Type B pancreatic cell (in vitro differentiated cells): Measurements from ENCODE around the gene ABCA3. TPM values are rescaled to one million over a fixed set of nuclear protein-coding genes. Genes with fewer than 3 reads are reported as not detected.

Experiments used
- DNase-seq: peaks from one replicate; pipeline ENCODE4 v3.0.0; 2021; ENCODE audit warnings: mixed read lengths; ENCODE audit not compliant: unreplicated experiment; ENCODE audit errors: extremely low spot score
- H3K27ac Mint-ChIP-seq: 2 replicates; pipeline ENCODE4 v1.8.0; 2021; ENCODE audit warnings: mild to moderate bottlenecking, mixed read lengths
- H3K27me3 Mint-ChIP-seq: 2 replicates; pipeline ENCODE4 v1.8.0; 2021; ENCODE audit warnings: mixed read lengths
- H3K36me3 Mint-ChIP-seq: 2 replicates; pipeline ENCODE4 v1.8.0; 2021; ENCODE audit warnings: mixed read lengths
- H3K4me1 Mint-ChIP-seq: one replicate; pipeline ENCODE4 v1.8.0; 2021; ENCODE audit warnings: mixed read lengths; ENCODE audit not compliant: unreplicated experiment
- H3K4me3 Mint-ChIP-seq: 2 replicates; pipeline ENCODE4 v1.8.0; 2021; ENCODE audit warnings: mild to moderate bottlenecking, mixed read lengths
- H3K9me3 Mint-ChIP-seq: 2 replicates; pipeline ENCODE4 v1.8.0; 2021; ENCODE audit warnings: mixed read lengths
- CTCF ChIP-seq: fragments of 200-600 bp; sonication (generic); conservative IDR thresholded peaks from 2 replicates; pipeline ENCODE4 v1.5.0; 2021; ENCODE audit warnings: antibody characterized with exemption, mild to moderate bottlenecking
- total RNA-seq: library from RNA; stranded (reverse); gene quantifications from 2 replicates; pipeline ENCODE4 v1.2.1, GENCODE V29; 2021; ENCODE audit warnings: low replicate concordance

Gene ABCA3
- total RNA-seq, 1 donor from 2014 or later = 10.5 TPM

DNA sequence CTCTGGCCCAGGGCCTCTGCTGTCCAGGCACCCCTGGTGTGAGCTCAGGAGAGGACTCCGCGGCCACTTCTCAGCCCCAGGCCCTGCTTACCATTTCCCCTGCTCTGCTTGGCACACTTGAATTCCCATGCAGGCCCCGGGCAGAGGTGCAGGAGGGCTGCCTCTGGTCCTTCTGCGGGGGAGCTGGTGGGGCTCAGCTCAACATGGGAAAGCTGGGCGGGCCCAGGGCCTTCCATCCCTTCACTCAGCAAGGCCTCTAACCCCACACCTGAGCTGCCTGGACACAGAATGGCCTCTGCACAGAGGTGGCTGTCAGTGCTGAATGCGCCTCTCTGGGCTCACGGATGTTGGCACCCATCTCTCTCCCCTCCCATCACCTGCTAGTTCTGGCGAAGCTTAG lies 60.1 kb downstream of the ABCA3 start:
- Mint-ChIP-seq H3K4me3 (no peak overlapping the region), H3K27me3 (peaks cover 3% of the 10 kb centered on the region), H3K4me1 (no peaks in the 10 kb centered on the region), H3K27ac (no peak overlapping the region), H3K9me3 (no peaks in the 10 kb centered on the region), H3K36me3 (no peaks in the 10 kb centered on the region)
- no peak for TF ChIP-seq CTCF
- DNase-seq = no peak

- Mint-ChIP-seq H3K36me3 (no peaks in the 10 kb centered on the region), H3K27ac (no peak overlapping the region), H3K4me3 (no peak overlapping the region), H3K9me3 (no peaks in the 10 kb centered on the region), H3K27me3 (peaks cover 3% of the 10 kb centered on the region), H3K4me1 (no peaks in the 10 kb centered on the region)
- DNase-seq = no peak
- TF ChIP-seq CTCF = no peak
Observed at GRCh38 chr16:2278956-2279800, 61.4 kb downstream of the ABCA3 start.

DNA sequence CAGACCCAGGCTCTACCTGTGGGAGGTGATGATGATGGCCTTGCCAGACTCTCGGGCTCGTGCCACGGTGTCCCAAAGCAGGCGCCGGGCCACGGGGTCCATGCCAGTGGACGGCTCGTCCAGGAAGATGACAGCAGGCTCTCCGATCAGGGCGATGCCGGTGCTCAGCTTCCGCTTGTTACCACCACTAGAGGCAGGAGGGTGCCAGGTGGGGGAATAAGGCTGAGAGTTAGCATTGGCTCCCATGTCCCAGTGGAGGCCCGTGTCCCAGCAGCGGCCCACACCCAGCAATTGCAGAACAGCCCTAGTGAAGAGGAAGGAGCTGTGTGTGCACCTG lies 62.3 kb downstream of the ABCA3 start:
- Mint-ChIP-seq H3K9me3 (no peaks in the 10 kb centered on the region), H3K27me3 (no peaks in the 10 kb centered on the region), H3K4me3 (no peak overlapping the region), H3K36me3 (no peaks in the 10 kb centered on the region), H3K27ac (no peak overlapping the region), H3K4me1 (no peaks in the 10 kb centered on the region)
- no peak for DNase-seq
- peak; percentile 35 for TF ChIP-seq CTCF

- no peak overlapping the region for H3K27ac Mint-ChIP-seq
- H3K4me3 Mint-ChIP-seq = no peak overlapping the region
- H3K9me3 Mint-ChIP-seq = no peaks in the 10 kb centered on the region
- TF ChIP-seq CTCF = no peak
- no peaks in the 10 kb centered on the region for H3K27me3 Mint-ChIP-seq
- DNase-seq = no peak
- no peaks in the 10 kb centered on the region for H3K36me3 Mint-ChIP-seq
- H3K4me1 Mint-ChIP-seq = no peaks in the 10 kb centered on the region
Observed at GRCh38 chr16:2277466-2278271, 62.9 kb downstream of the ABCA3 start.

- no peaks in the 10 kb centered on the region for H3K27me3 Mint-ChIP-seq
- H3K4me1 Mint-ChIP-seq = no peaks in the 10 kb centered on the region
- H3K27ac Mint-ChIP-seq = no peak overlapping the region
- H3K9me3 Mint-ChIP-seq = no peaks in the 10 kb centered on the region
- no peak overlapping the region for H3K4me3 Mint-ChIP-seq
- no peak for DNase-seq
- TF ChIP-seq CTCF = no peak
- H3K36me3 Mint-ChIP-seq = no peaks in the 10 kb centered on the region
Observed at GRCh38 chr16:2276368-2277195, 63.9 kb downstream of the ABCA3 start.
